Endodermal cell (in vitro differentiated cells): ENCODE results near the gene ADAMTS6. TPM values are rescaled to one million over a fixed set of nuclear protein-coding genes. Genes with fewer than 3 reads are reported as not detected.
A peak's percentile ranks its signal among the peaks of the same experiment; 100 is the strongest.

ENCODE experiments used
- DNase-seq: peaks from one replicate; pipeline ENCODE4 v3.0.0-alpha.2; 2017
- H3K27ac ChIP-seq: 2 replicates; pipeline ENCODE4 v1.5.1; 2013; ENCODE audit warnings: mild to moderate bottlenecking, low read depth, low read length, moderate library complexity
- H3K27me3 ChIP-seq: 2 replicates; pipeline ENCODE4 v1.6.1; 2013; ENCODE audit warnings: mild to moderate bottlenecking, low read length, moderate library complexity; ENCODE audit not compliant: insufficient read depth, control insufficient read depth, poor library complexity, severe bottlenecking
- H3K36me3 ChIP-seq: 2 replicates; pipeline ENCODE4 v1.7.0; 2013; ENCODE audit warnings: mild to moderate bottlenecking, low read length, moderate library complexity; ENCODE audit not compliant: control insufficient read depth, insufficient read depth
- H3K4me1 ChIP-seq: one replicate; pipeline ENCODE4 v1.7.0; 2013; ENCODE audit warnings: low read length; ENCODE audit not compliant: control insufficient read depth, insufficient read depth
- H3K4me3 ChIP-seq: 2 replicates; pipeline ENCODE4 v1.5.1; 2013; ENCODE audit warnings: mild to moderate bottlenecking, low read length, moderate library complexity
- H3K9ac ChIP-seq: 2 replicates; pipeline ENCODE4 v1.6.1; 2013; ENCODE audit warnings: mild to moderate bottlenecking, low read length, moderate library complexity; ENCODE audit not compliant: poor library complexity, severe bottlenecking; ENCODE audit errors: extremely low read depth
- H3K9me3 ChIP-seq: 2 replicates; pipeline ENCODE4 v1.6.1; 2013; ENCODE audit warnings: mild to moderate bottlenecking, low read length, moderate library complexity; ENCODE audit not compliant: control insufficient read depth
- H3K27ac Mint-ChIP-seq: 2 replicates; pipeline ENCODE4 v1.8.0; 2020; ENCODE audit warnings: mixed read lengths
- H3K27me3 Mint-ChIP-seq: 2 replicates; pipeline ENCODE4 v1.8.0; 2021; ENCODE audit warnings: mild to moderate bottlenecking, mixed read lengths; ENCODE audit not compliant: insufficient read depth
- H3K36me3 Mint-ChIP-seq: 2 replicates; pipeline ENCODE4 v1.8.0; 2020; ENCODE audit warnings: low read depth, mixed read lengths
- H3K4me1 Mint-ChIP-seq: 2 replicates; pipeline ENCODE4 v1.8.0; 2020; ENCODE audit warnings: mixed read lengths
- H3K4me3 Mint-ChIP-seq: 2 replicates; pipeline ENCODE4 v1.8.0; 2020; ENCODE audit warnings: mild to moderate bottlenecking, moderate library complexity, mixed read lengths
- H3K9me3 Mint-ChIP-seq: 2 replicates; pipeline ENCODE4 v1.8.0; 2020; ENCODE audit warnings: mild to moderate bottlenecking, mixed read lengths
- WGBS, 2 experiments: methylation state at CpG; one replicate each; pipeline versions ENCODE4 v1.1.5 to v1.1.7; 2013; ENCODE audit warnings: missing lambda C conversion rate in 2 of 2, mixed read lengths in 1 of 2; ENCODE audit not compliant: insufficient coverage in 1 of 2, insufficient read length in 1 of 2; 5-methylcytosine and 5-hydroxymethylcytosine counted together
- total RNA-seq, 2 donors: library from RNA; stranded (reverse); fragmentation: NEBNext Ultra II Directional in 1 of 2; extraction: Animal tissue kit (Norgen Biotek cat#: 25700) in 1 of 2; gene quantifications; 2 replicates in 1 of 2; 3 replicates in 1 of 2; pipeline ENCODE4 v1.2.1, GENCODE V29; 2021
- TF ChIP-seq, protein P1 (sequence below): fragments of 200-600 bp; sonication (generic); conservative IDR thresholded peaks from 2 replicates; pipeline ENCODE4 v1.5.0; 2021; ENCODE audit warnings: antibody characterized with exemption, mild to moderate bottlenecking

ADAMTS6 gene
- total RNA-seq, 2 donors from 2014 or later: 2.8 to 4.3 TPM

DNA sequence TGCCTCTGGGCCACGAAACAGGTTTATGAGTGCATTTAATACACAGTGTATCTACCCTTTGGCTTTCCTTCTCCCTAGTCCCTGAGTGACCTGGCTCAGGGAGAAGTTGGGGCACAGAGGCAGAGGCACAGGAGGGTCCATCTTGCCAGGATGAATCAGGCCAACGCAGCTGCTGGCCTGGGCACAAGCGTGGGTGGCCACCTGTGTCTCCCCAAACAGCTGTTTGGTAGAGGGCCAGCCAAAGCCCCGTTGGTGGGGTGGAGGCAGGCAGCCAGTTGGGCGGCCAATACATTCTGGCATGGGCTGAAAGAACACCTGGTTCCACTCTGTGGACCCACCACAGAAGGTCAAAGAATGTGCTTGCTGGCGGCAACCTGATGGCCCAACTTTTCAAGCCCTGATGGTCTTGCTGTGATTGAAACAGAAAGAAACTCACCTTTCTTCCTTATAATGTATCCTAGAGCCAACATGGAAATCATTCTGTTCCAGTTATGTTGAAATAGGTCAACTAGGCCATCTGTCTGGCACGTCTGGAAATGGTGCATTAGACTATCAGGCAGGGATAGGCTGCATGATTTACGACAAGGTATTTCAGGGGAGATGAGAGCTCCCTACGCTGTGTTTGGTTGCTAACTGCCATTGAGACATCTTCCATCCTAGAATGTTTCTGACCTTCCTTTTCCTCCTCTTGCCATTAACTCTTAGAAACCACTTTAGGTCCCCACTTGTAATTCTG lies 337.4 kb downstream of the ADAMTS6 start:
- Histone ChIP-seq H3K4me3 (no peak overlapping the region), H3K27me3 (no peaks in the 10 kb centered on the region), H3K9me3 (no peaks in the 10 kb centered on the region), H3K9ac (no peak overlapping the region), H3K4me1 (peaks cover 3% of the 10 kb centered on the region), H3K27ac (no peak overlapping the region), H3K36me3 (no peaks in the 10 kb centered on the region)
- Mint-ChIP-seq H3K9me3 (peaks cover 1% of the 10 kb centered on the region), H3K36me3 (no peaks in the 10 kb centered on the region), H3K4me1 (peaks cover 30% of the 10 kb centered on the region), H3K27ac (no peak overlapping the region), H3K27me3 (no peaks in the 10 kb centered on the region), H3K4me3 (no peak overlapping the region)
- no peak for DNase-seq
- 62 to 86% methylated on average over 5 to 9 of the region's 9 CpGs for whole genome bisulfite sequencing, 2 experiments
- TF ChIP-seq, protein P1, sequence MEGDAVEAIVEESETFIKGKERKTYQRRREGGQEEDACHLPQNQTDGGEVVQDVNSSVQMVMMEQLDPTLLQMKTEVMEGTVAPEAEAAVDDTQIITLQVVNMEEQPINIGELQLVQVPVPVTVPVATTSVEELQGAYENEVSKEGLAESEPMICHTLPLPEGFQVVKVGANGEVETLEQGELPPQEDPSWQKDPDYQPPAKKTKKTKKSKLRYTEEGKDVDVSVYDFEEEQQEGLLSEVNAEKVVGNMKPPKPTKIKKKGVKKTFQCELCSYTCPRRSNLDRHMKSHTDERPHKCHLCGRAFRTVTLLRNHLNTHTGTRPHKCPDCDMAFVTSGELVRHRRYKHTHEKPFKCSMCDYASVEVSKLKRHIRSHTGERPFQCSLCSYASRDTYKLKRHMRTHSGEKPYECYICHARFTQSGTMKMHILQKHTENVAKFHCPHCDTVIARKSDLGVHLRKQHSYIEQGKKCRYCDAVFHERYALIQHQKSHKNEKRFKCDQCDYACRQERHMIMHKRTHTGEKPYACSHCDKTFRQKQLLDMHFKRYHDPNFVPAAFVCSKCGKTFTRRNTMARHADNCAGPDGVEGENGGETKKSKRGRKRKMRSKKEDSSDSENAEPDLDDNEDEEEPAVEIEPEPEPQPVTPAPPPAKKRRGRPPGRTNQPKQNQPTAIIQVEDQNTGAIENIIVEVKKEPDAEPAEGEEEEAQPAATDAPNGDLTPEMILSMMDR: no peak

DNA sequence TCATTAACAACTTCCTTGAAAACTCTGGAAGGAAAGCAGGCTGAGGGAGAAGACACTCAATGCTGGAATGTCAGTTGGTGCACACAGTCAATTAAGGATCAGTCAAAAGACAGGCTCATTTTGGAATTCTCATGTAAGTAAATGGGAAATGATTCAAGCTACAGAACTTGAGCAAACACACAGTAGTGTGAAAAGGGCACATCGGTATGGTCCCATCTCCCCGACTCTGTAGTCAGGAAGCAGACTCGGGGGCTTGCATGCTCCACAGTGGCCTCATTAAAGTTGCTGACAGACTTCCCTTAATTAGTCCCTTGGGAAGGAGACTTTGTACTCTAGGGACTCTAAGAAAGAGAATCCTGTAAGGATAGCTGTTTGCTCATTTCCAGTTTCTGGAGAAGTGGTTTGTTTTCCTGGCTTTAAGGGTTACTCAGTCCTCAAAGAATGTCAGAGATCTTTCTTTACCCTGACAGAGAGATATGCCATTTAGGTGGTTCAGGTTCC lies 339.2 kb downstream of the ADAMTS6 start:
- Histone ChIP-seq H3K27ac (peak overlapping the region; percentile 26), H3K9me3 (no peaks in the 10 kb centered on the region), H3K36me3 (no peaks in the 10 kb centered on the region), H3K4me1 (peaks cover 3% of the 10 kb centered on the region), H3K9ac (peak overlapping the region; percentile 35), H3K27me3 (no peaks in the 10 kb centered on the region), H3K4me3 (peak overlapping the region; percentile 69)
- 6 to 10% methylated on average over 2 to 3 of the region's 3 CpGs for WGBS, 2 experiments
- Mint-ChIP-seq H3K4me3 (peak overlapping the region; percentile 37), H3K4me1 (peaks cover 30% of the 10 kb centered on the region), H3K9me3 (peaks cover 4% of the 10 kb centered on the region), H3K27me3 (no peaks in the 10 kb centered on the region), H3K36me3 (no peaks in the 10 kb centered on the region), H3K27ac (peak overlapping the region; percentile 91)
- DNase-seq: peak; percentile 73
- TF ChIP-seq, protein P1: no peak

DNA sequence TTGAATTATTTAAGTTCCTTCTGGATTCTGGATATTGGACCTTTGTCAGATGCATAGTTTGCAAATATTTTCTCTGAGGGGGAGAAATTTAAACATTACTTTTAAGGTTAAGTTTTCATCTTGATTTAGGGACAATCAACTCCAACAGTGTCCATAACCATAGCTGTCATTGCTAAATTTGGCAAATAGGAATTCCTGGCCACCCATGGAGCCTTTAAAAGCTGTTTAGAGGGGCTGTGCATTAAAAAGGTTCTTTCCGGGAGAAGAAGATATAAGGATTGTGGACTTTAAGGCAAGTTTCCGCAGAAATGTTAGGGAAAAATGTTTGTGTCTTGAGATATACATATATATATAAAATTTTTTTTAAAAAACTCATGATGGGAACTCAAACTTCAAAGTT lies 339.7 kb downstream of the ADAMTS6 start:
- H3K36me3 ChIP-seq: no peaks in the 10 kb centered on the region
- peak overlapping the region; percentile 91 for H3K27ac Mint-ChIP-seq
- H3K4me3 ChIP-seq: peak overlapping the region; percentile 35
- TF ChIP-seq, protein P1: no peak
- peaks cover 30% of the 10 kb centered on the region for H3K4me1 Mint-ChIP-seq
- H3K4me1 ChIP-seq: peaks cover 3% of the 10 kb centered on the region
- H3K27ac ChIP-seq: peak overlapping the region; percentile 29
- WGBS, 2 experiments: 13% methylated on average over 1 of the region's 2 CpGs; no CpG with 5 or more reads in 1 of the 2 experiments
- H3K27me3 ChIP-seq: no peaks in the 10 kb centered on the region
- H3K27me3 Mint-ChIP-seq: no peaks in the 10 kb centered on the region
- H3K36me3 Mint-ChIP-seq: no peaks in the 10 kb centered on the region
- DNase-seq: no peak
- H3K9ac ChIP-seq: no peak overlapping the region
- H3K9me3 Mint-ChIP-seq: peaks cover 4% of the 10 kb centered on the region
- no peaks in the 10 kb centered on the region for H3K9me3 ChIP-seq
- no peak overlapping the region for H3K4me3 Mint-ChIP-seq
